Mesenchymal stem cell (in vitro differentiated cells and primary cell): ENCODE results near the gene ZCCHC3.

ENCODE experiments used
- DNase-seq: peaks from one replicate; pipeline ENCODE4 v3.0.0-alpha.2; 2013
- H2AFZ ChIP-seq: one replicate; pipeline ENCODE4 v1.6.1; 2013; ENCODE audit warnings: low read depth, mild to moderate bottlenecking, control low read depth, inconsistent platforms, low read length, moderate library complexity
- H2AK5ac ChIP-seq: 2 replicates; pipeline ENCODE4 v1.6.1; 2013; ENCODE audit warnings: low read length, moderate library complexity, mild to moderate bottlenecking, inconsistent platforms; ENCODE audit not compliant: severe bottlenecking
- H2BK120ac ChIP-seq: one replicate; pipeline ENCODE4 v1.6.1; 2013; ENCODE audit warnings: low read depth, mild to moderate bottlenecking, inconsistent platforms, low read length, moderate library complexity
- H2BK12ac ChIP-seq, 2 experiments: one replicate each; pipeline ENCODE4 v1.6.1; 2013; ENCODE audit warnings: inconsistent platforms in 2 of 2, low read length in 2 of 2, mild to moderate bottlenecking in 2 of 2, moderate library complexity in 2 of 2, control low read depth in 1 of 2
- H2BK15ac ChIP-seq: one replicate; pipeline ENCODE4 v1.6.1; 2013; ENCODE audit warnings: mild to moderate bottlenecking, low read depth, inconsistent platforms; ENCODE audit not compliant: poor library complexity, severe bottlenecking
- H2BK5ac ChIP-seq: 2 replicates; pipeline ENCODE4 v1.6.1; 2013; ENCODE audit warnings: low read depth, mild to moderate bottlenecking, low read length, control low read depth, inconsistent platforms; ENCODE audit not compliant: poor library complexity, severe bottlenecking
- H3K14ac ChIP-seq, 2 experiments: one replicate each; pipeline ENCODE4 v1.6.1; 2013; ENCODE audit warnings: inconsistent platforms in 2 of 2, low read length in 2 of 2, control low read depth in 1 of 2, mild to moderate bottlenecking in 1 of 2, moderate library complexity in 1 of 2
- H3K18ac ChIP-seq, 2 experiments: one replicate each; pipeline ENCODE4 v1.6.1; 2013; ENCODE audit warnings: inconsistent platforms in 2 of 2, low read length in 2 of 2, control low read depth in 1 of 2, low read depth in 1 of 2, mild to moderate bottlenecking in 1 of 2
- H3K23ac ChIP-seq, 2 experiments: one replicate each; pipeline ENCODE4 v1.6.1; 2013; ENCODE audit warnings: inconsistent platforms in 2 of 2, low read length in 2 of 2, mild to moderate bottlenecking in 2 of 2, moderate library complexity in 2 of 2, control low read depth in 1 of 2
- H3K27ac ChIP-seq: 2 replicates; pipeline ENCODE4 v1.5.1; 2013; ENCODE audit warnings: mild to moderate bottlenecking, moderate library complexity, low read length, control low read depth, inconsistent platforms; ENCODE audit not compliant: poor library complexity, severe bottlenecking
- H3K27me3 ChIP-seq, 2 experiments: 2 replicates each; pipeline versions ENCODE4 v1.6.1 to v1.7.0; 2013; ENCODE audit warnings: low read length in 2 of 2, mild to moderate bottlenecking in 2 of 2, moderate library complexity in 2 of 2, control low read depth in 1 of 2, inconsistent platforms in 1 of 2; ENCODE audit not compliant: control insufficient read depth in 1 of 2, insufficient read depth in 1 of 2
- H3K36me3 ChIP-seq, 2 experiments: 2 replicates each; pipeline versions ENCODE4 v1.6.1 to v1.7.0; 2013; ENCODE audit warnings: low read length in 2 of 2, control low read depth in 1 of 2, inconsistent platforms in 1 of 2, low read depth in 1 of 2, mild to moderate bottlenecking in 1 of 2; ENCODE audit not compliant: insufficient read depth in 2 of 2, control insufficient read depth in 1 of 2
- H3K4ac ChIP-seq, 2 experiments: one replicate each; pipeline ENCODE4 v1.6.1; 2013; ENCODE audit warnings: inconsistent platforms in 2 of 2, low read length in 2 of 2, mild to moderate bottlenecking in 2 of 2, moderate library complexity in 2 of 2, control low read depth in 1 of 2, low read depth in 1 of 2
- H3K4me1 ChIP-seq: 2 replicates; pipeline ENCODE4 v1.6.1; 2013; ENCODE audit warnings: low read depth, low read length, control low read depth; ENCODE audit not compliant: control insufficient read depth, insufficient read depth
- H3K4me2 ChIP-seq: 2 replicates; pipeline ENCODE4 v1.6.1; 2013; ENCODE audit warnings: low read length, mild to moderate bottlenecking, inconsistent platforms; ENCODE audit not compliant: poor library complexity, severe bottlenecking
- H3K4me3 ChIP-seq, 2 experiments: 2 replicates each; pipeline versions ENCODE4 v1.5.1 to v1.7.0; 2013; ENCODE audit warnings: low read length in 2 of 2, mild to moderate bottlenecking in 2 of 2, control low read depth in 1 of 2, low read depth in 1 of 2; ENCODE audit not compliant: insufficient read depth in 1 of 2
- H3K79me1 ChIP-seq: replicated peaks from 2 replicates; pipeline ENCODE4 v1.6.1; 2013; ENCODE audit warnings: mild to moderate bottlenecking, control low read depth, low read length, inconsistent platforms; ENCODE audit not compliant: poor library complexity, severe bottlenecking
- H3K9ac ChIP-seq: 2 replicates; pipeline ENCODE4 v1.7.0; 2013; ENCODE audit warnings: mild to moderate bottlenecking, low read length, moderate library complexity
- H3K9me3 ChIP-seq: 2 replicates; pipeline ENCODE4 v1.7.0; 2013; ENCODE audit warnings: mild to moderate bottlenecking, low read length; ENCODE audit not compliant: control insufficient read depth
- H4K8ac ChIP-seq: one replicate; pipeline ENCODE4 v1.6.1; 2013; ENCODE audit warnings: inconsistent platforms, mild to moderate bottlenecking, low read length, moderate library complexity
- H4K91ac ChIP-seq: one replicate; pipeline ENCODE4 v1.6.1; 2013; ENCODE audit warnings: mild to moderate bottlenecking, low read length, inconsistent platforms
- WGBS: methylation state at CpG from one replicate; pipeline ENCODE4 v1.1.7; 2013; ENCODE audit warnings: mixed read lengths; 5-methylcytosine and 5-hydroxymethylcytosine counted together

The ZCCHC3 gene

DNA sequence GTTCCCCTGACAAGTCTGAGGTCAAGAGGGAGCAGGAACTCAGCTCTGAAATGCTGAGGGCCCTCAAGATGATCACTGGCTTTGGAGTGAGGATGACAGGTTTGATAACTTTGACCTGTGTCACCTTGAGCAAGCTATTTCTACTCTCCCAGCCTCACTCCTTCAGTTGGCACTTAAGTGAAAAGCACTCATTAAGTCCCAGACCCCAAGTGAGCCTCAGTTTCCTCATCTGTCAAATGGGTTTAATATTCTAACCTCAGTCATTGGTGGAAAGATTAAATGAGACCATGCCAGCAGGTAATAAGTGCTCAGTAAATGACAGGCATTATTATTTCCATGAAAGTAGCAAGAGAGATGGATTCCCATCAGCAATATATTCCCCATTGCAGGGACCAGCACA, 25.8 kb upstream of the ZCCHC3 start:
- Histone ChIP-seq H3K23ac (no peak overlapping the region), H3K27me3 (peaks cover 0 to 7% of the 10 kb centered on the region in 2 experiments), H3K14ac (no peak overlapping the region), H3K4me3 (no peak overlapping the region), H3K9ac (no peak overlapping the region), H2AK5ac (no peak overlapping the region), H3K4me1 (peaks cover 8% of the 10 kb centered on the region), H2BK120ac (no peak overlapping the region), H3K36me3 (peaks cover 3 to 22% of the 10 kb centered on the region in 2 experiments), H4K8ac (no peak overlapping the region), H2BK15ac (no peak overlapping the region), H3K4me2 (no peak overlapping the region), H3K9me3 (no peaks in the 10 kb centered on the region), H3K18ac (no peak overlapping the region), H3K4ac (no peak overlapping the region), H3K79me1 (no peaks in the 10 kb centered on the region), H2BK5ac (no peak overlapping the region), H4K91ac (no peak overlapping the region), H2AFZ (no peak overlapping the region), H2BK12ac (no peak overlapping the region), H3K27ac (no peak overlapping the region)
- DNase-seq = no peak

DNA sequence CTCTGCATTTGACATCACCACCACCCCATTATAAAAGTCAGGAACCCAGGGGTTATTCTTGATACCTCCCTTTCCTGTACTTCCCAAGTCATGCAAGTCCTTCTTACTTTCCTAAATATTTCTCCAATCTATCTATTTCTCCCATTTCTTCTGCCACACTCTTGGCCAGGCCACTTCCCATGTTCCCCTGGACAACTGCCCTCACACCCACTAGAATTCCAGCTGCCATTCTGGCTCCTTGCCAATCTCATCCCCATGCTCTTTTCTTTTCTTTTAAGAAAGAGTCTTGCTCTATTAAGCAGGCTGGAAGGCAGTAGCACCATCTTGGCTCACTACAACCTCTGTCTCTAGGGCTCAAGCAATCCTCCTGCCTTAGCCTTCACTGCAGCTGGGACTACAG, 24.7 kb upstream of the ZCCHC3 start:
- H2BK5ac ChIP-seq = no peak overlapping the region
- H3K18ac ChIP-seq = no peak overlapping the region
- H2BK15ac ChIP-seq = no peak overlapping the region
- DNase-seq = no peak
- peaks cover 4% of the 10 kb centered on the region for H3K4me1 ChIP-seq
- H4K8ac ChIP-seq = no peak overlapping the region
- no peaks in the 10 kb centered on the region for H3K79me1 ChIP-seq
- peaks cover 0 to 7% of the 10 kb centered on the region in 2 experiments for H3K27me3 ChIP-seq
- H3K9me3 ChIP-seq = no peaks in the 10 kb centered on the region
- H3K36me3 ChIP-seq = peaks cover 7 to 34% of the 10 kb centered on the region in 2 experiments
- H3K14ac ChIP-seq = no peak overlapping the region
- H3K23ac ChIP-seq = no peak overlapping the region
- no peak overlapping the region for H3K4ac ChIP-seq
- H3K4me3 ChIP-seq = no peak overlapping the region
- no peak overlapping the region for H2BK12ac ChIP-seq
- H3K27ac ChIP-seq = no peak overlapping the region
- no peak overlapping the region for H2AK5ac ChIP-seq
- no peak overlapping the region for H2BK120ac ChIP-seq
- no peak overlapping the region for H4K91ac ChIP-seq
- H3K9ac ChIP-seq = no peak overlapping the region
- no peak overlapping the region for H2AFZ ChIP-seq
- no peak overlapping the region for H3K4me2 ChIP-seq

DNA sequence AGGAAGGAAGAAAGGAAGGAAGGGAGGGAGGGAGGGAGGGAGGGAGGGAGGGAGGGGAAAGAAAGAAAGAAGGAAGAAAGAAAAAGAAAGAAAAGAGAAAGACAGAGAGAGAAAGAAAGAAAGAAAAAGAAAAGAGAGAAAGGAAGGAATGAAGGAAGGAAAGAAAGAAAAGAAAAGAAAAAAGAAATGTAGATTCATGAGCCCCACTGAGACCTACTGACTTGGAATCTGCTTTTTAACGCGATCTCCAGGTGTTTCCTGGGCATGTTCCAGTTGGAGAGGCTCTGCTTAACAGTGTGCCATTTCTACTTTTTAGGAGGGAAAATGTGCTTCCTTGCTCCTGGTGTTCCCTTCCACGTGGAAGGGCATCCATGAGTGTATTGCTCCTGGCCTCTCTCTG, 23.5 kb upstream of the ZCCHC3 start:
- WGBS = 86% methylated on average over 3 of the region's 3 CpGs
- Histone ChIP-seq H3K79me1 (no peaks in the 10 kb centered on the region), H2BK12ac (no peak overlapping the region), H3K18ac (no peak overlapping the region), H3K4ac (no peak overlapping the region), H3K27ac (no peak overlapping the region), H3K4me1 (peaks cover 4% of the 10 kb centered on the region), H3K27me3 (no peaks in the 10 kb centered on the region), H2BK5ac (no peak overlapping the region), H3K14ac (no peak overlapping the region), H4K91ac (no peak overlapping the region), H2AFZ (no peak overlapping the region), H3K36me3 (peaks cover 11 to 46% of the 10 kb centered on the region in 2 experiments), H3K4me2 (no peak overlapping the region), H2BK15ac (no peak overlapping the region), H2BK120ac (no peak overlapping the region), H2AK5ac (no peak overlapping the region), H3K23ac (no peak overlapping the region), H3K4me3 (no peak overlapping the region), H4K8ac (no peak overlapping the region), H3K9ac (no peak overlapping the region), H3K9me3 (no peaks in the 10 kb centered on the region)
- no peak for DNase-seq

DNA sequence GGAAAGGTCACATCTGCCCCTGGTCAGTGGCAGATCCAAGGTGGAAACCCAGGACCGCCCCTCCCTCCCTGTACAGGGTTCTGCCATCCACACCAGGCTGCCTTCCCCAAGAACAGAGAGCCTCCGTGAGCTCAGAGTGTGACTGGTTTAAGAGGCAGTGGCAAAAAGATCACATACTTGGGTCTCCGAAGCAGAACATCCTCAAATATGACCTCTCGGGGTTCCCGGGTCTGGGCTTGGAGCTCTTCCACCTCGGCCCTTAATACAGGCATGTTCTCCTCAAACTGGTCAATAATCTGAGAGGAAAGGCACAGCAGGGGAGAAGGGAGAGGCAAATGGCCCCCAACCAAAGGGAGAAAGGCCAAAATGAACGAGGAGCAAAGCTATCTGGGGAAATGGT, 21.6 kb upstream of the ZCCHC3 start:
- Histone ChIP-seq H3K4me1 (peaks cover 2% of the 10 kb centered on the region), H2BK15ac (no peak overlapping the region), H3K23ac (no peak overlapping the region), H3K14ac (no peak overlapping the region), H3K9ac (no peak overlapping the region), H2AFZ (no peak overlapping the region), H3K4me3 (no peak overlapping the region), H3K27me3 (no peaks in the 10 kb centered on the region), H4K8ac (no peak overlapping the region), H2BK5ac (no peak overlapping the region), H2BK120ac (no peak overlapping the region), H3K4ac (no peak overlapping the region), H4K91ac (no peak overlapping the region), H3K79me1 (peaks cover 1% of the 10 kb centered on the region), H3K9me3 (no peaks in the 10 kb centered on the region), H2BK12ac (no peak overlapping the region), H3K36me3 (peaks cover 15 to 49% of the 10 kb centered on the region in 2 experiments), H3K18ac (no peak overlapping the region), H3K4me2 (no peak overlapping the region), H2AK5ac (no peak overlapping the region), H3K27ac (no peak overlapping the region)
- no peak for DNase-seq
- WGBS = 98% methylated on average over 7 of the region's 7 CpGs
